ENCODE results near the gene PDCL2. TPM values are rescaled to one million over a fixed set of nuclear protein-coding genes. Genes with fewer than 3 reads are reported as not detected.

PDCL2 gene
- polyA plus RNA-seq (2012; ENCODE audit: insufficient read depth, insufficient read length, low read depth) = not detected

- Histone ChIP-seq H3K9me3 (no peaks in the 10 kb centered on the region), H3K27me3 (no peaks in the 10 kb centered on the region), H3K4me3 (ENCODE audit: low read depth, low read length) (no peak within 1 kb of the TSS), H3K4me1 (no peaks in the 10 kb centered on the region), H3K36me3 (no peaks in the 10 kb centered on the region)
- TF ChIP-seq CTCF (IDR thresholded peaks at IDR 0.05; ENCODE audit: low read depth, low read length) = no peak
- DNase-seq = peak; percentile 17
Measured at GRCh38 chr4:55592014-55592413, at the start of gene PDCL2. Gene PDCL2 (minus strand): TSS chr4:55592245. CDS start chr4:55592109, 136 bp downstream.

GRCh38 chr4:55637272-55637820 lies 45.3 kb upstream of the PDCL2 start:
- no peak for TF ChIP-seq CTCF (IDR thresholded peaks at IDR 0.05; ENCODE audit: low read depth, low read length)
- peaks cover 34% of the 10 kb centered on the region for H3K27me3 ChIP-seq

GRCh38 chr4:55636656-55636999 lies 44.6 kb upstream of the PDCL2 start:
- DNase-seq = no peak
- peak overlapping the region; percentile 19 for H3K4me3 ChIP-seq (ENCODE audit: low read depth, low read length)
- TF ChIP-seq CTCF (IDR thresholded peaks at IDR 0.05; ENCODE audit: low read depth, low read length) = no peak
- H3K4me1 ChIP-seq = no peaks in the 10 kb centered on the region
- H3K36me3 ChIP-seq = no peaks in the 10 kb centered on the region
- H3K9me3 ChIP-seq = no peaks in the 10 kb centered on the region
- H3K27me3 ChIP-seq = peaks cover 36% of the 10 kb centered on the region

More at GRCh38 chr4:55637272-55637820, 45.3 kb upstream of the PDCL2 start:
- no peak for DNase-seq
- H3K4me3 ChIP-seq (ENCODE audit: low read depth, low read length) = no peak overlapping the region
- no peaks in the 10 kb centered on the region for H3K36me3 ChIP-seq
- H3K4me1 ChIP-seq = no peaks in the 10 kb centered on the region
- H3K9me3 ChIP-seq = no peaks in the 10 kb centered on the region

GRCh38 chr4:55635741-55636655 lies 44.0 kb upstream of the PDCL2 start, which contains the start of gene NMU:
Gene NMU (minus strand): TSS chr4:55636298. CDS start chr4:55636192, 106 bp downstream.
- DNase-seq = peak; percentile 67
- Histone ChIP-seq H3K36me3 (no peaks in the 10 kb centered on the region), H3K4me3 (ENCODE audit: low read depth, low read length) (peak within 1 kb of the TSS; percentile 19), H3K9me3 (no peaks in the 10 kb centered on the region), H3K27me3 (peaks cover 37% of the 10 kb centered on the region), H3K4me1 (no peaks in the 10 kb centered on the region)
- TF ChIP-seq CTCF (IDR thresholded peaks at IDR 0.05; ENCODE audit: low read depth, low read length) = no peak

- Histone ChIP-seq H3K9me3 (no peaks in the 10 kb centered on the region), H3K36me3 (no peaks in the 10 kb centered on the region), H3K4me3 (ENCODE audit: low read depth, low read length) (no peak overlapping the region), H3K27me3 (peaks cover 37% of the 10 kb centered on the region), H3K4me1 (no peaks in the 10 kb centered on the region)
- DNase-seq = no peak
- TF ChIP-seq CTCF (IDR thresholded peaks at IDR 0.05; ENCODE audit: low read depth, low read length) = no peak
Measured at GRCh38 chr4:55635282-55635681, 43.2 kb upstream of the PDCL2 start.
